SIG-M5 (cell line): ENCODE measurements around the gene S100A3.
"Not testable (repeated sequence)": the region's sequence is repeated elsewhere in the genome, so short reads cannot be mapped to it uniquely, and the experiment has no call there.

ENCODE experiments used
- DNase-seq: peaks from one replicate; lab custom pipeline; 2025; lab: John Stamatoyannopoulos, UW

The S100A3 gene

GRCh38 chr1:153569465-153569864 is 20.4 kb upstream of the S100A3 start:
- DNase-seq: no peak

- no peak for DNase-seq
These were observed 19.5 kb upstream of the S100A3 start for GRCh38 chr1:153568367-153569099.

GRCh38 chr1:153567621-153568366 is 18.7 kb upstream of the S100A3 start:
- DNase-seq: no peak

GRCh38 chr1:153566414-153567371 is 17.6 kb upstream of the S100A3 start:
- DNase-seq: peak; percentile 83

- no peak for DNase-seq
These were observed 16.7 kb upstream of the S100A3 start, which contains the start of gene S100A2 for GRCh38 chr1:153565529-153566374. Gene S100A2, minus strand, starts transcription at chr1:153565844. Its CDS starts 1,967 bp downstream, at chr1:153563877.

- no peak for DNase-seq
These were observed 14.9 kb upstream of the S100A3 start for GRCh38 chr1:153563991-153564390.

- DNase-seq: no peak
These were observed 14.4 kb upstream of the S100A3 start for GRCh38 chr1:153563483-153563901.

GRCh38 chr1:153562021-153562420 is 13.0 kb upstream of the S100A3 start:
- DNase-seq: not testable (repeated sequence)

- DNase-seq: no peak
These were observed 12.5 kb upstream of the S100A3 start for GRCh38 chr1:153561466-153561985.

GRCh38 chr1:153560771-153561465 is 11.9 kb upstream of the S100A3 start:
- DNase-seq: no peak

- DNase-seq: no peak
These were observed 11.2 kb upstream of the S100A3 start for GRCh38 chr1:153560241-153560640.

- DNase-seq: no peak
These were observed 8.8 kb upstream of the S100A3 start for GRCh38 chr1:153557877-153558276.

- DNase-seq: no peak
These were observed 7.3 kb upstream of the S100A3 start for GRCh38 chr1:153556348-153556747.

- DNase-seq: no peak
These were observed 4.9 kb upstream of the S100A3 start for GRCh38 chr1:153553830-153554541.

- DNase-seq: no peak
These were observed 4.0 kb upstream of the S100A3 start for GRCh38 chr1:153553096-153553495.

GRCh38 chr1:153552335-153552734 is 3.3 kb upstream of the S100A3 start:
- DNase-seq: no peak

- peak; percentile 57 for DNase-seq
These were observed 1.9 kb upstream of the S100A3 start for GRCh38 chr1:153550827-153551500.

GRCh38 chr1:153550398-153550758 is 1.3 kb upstream of the S100A3 start:
- no peak for DNase-seq

- DNase-seq: no peak
These were observed 811 bp upstream of the S100A3 start for GRCh38 chr1:153549741-153550397.
